Choroid plexus epithelial cell (primary cell): ENCODE results near the gene RERE.

Experiments used
- DNase-seq: peaks from one replicate; pipeline ENCODE4 v3.0.0-alpha.2; 2010; ENCODE audit warnings: low read depth
- H3K4me3 ChIP-seq: 2 replicates; pipeline ENCODE4 v1.5.1; 2011; ENCODE audit warnings: low read depth, mild to moderate bottlenecking, control low read depth, low read length, moderate library complexity
- CTCF ChIP-seq: conservative IDR thresholded peaks from 2 replicates; pipeline ENCODE4 v1.5.1; 2011; ENCODE audit warnings: low read depth, mild to moderate bottlenecking, control low read depth, inconsistent platforms, low read length, moderate library complexity

RERE gene

GRCh38 chr1:8540261-8540941, 277.0 kb downstream of the RERE start:
- TF ChIP-seq CTCF: no peak
- H3K4me3 ChIP-seq: no peak overlapping the region
- DNase-seq: peak; percentile 83

- DNase-seq: no peak
- no peak for TF ChIP-seq CTCF
- no peak overlapping the region for H3K4me3 ChIP-seq
These were observed 277.8 kb downstream of the RERE start for GRCh38 chr1:8539683-8540082.

GRCh38 chr1:8538502-8538901, 278.9 kb downstream of the RERE start:
- no peak for DNase-seq
- no peak for TF ChIP-seq CTCF
- no peak overlapping the region for H3K4me3 ChIP-seq

GRCh38 chr1:8537991-8538390, 279.4 kb downstream of the RERE start:
- DNase-seq: no peak
- TF ChIP-seq CTCF: no peak
- no peak overlapping the region for H3K4me3 ChIP-seq

GRCh38 chr1:8536515-8536914, 280.9 kb downstream of the RERE start:
- TF ChIP-seq CTCF: no peak
- DNase-seq: peak; percentile 61

GRCh38 chr1:8533907-8534306, 283.5 kb downstream of the RERE start:
- H3K4me3 ChIP-seq: no peak overlapping the region
- TF ChIP-seq CTCF: no peak
- no peak for DNase-seq

More at GRCh38 chr1:8536515-8536914, 280.9 kb downstream of the RERE start:
- H3K4me3 ChIP-seq: no peak overlapping the region

GRCh38 chr1:8533124-8533523, 284.3 kb downstream of the RERE start:
- no peak overlapping the region for H3K4me3 ChIP-seq
- no peak for TF ChIP-seq CTCF
- no peak for DNase-seq
